Measurements from ENCODE around the gene MKRN2OS. TPM values are rescaled to one million over a fixed set of nuclear protein-coding genes. Genes with fewer than 3 reads are reported as not detected.

Gene MKRN2OS
- total RNA-seq, 6 donors from 2014 or later: 0.47 to 1.8 (median 1.00) TPM; not detected in 2

- DNase-seq: no peak
- Histone ChIP-seq H3K9me3 (no peaks in the 10 kb centered on the region), H3K36me3 (no peaks in the 10 kb centered on the region), H3K4me3 (no peak overlapping the region), H3K4me1 (peaks cover 16 to 39% (median 34%) of the 10 kb centered on the region in 4 donors), H3K27ac (no peak overlapping the region), H3K27me3 (no peaks in the 10 kb centered on the region)
- 80 to 87% methylated on average over 2 of the region's 2 CpGs for WGBS, 2 donors
- ATAC-seq (ENCODE audit: low FRiP score in 2 of 2): no peak
- no peak for TF ChIP-seq POLR2A (IDR thresholded peaks at IDR 0.05)
- TF ChIP-seq POLR2AphosphoS5 (IDR thresholded peaks at IDR 0.05): no peak
- TF ChIP-seq EP300 (IDR thresholded peaks at IDR 0.05): no peak
- TF ChIP-seq, protein P1, sequence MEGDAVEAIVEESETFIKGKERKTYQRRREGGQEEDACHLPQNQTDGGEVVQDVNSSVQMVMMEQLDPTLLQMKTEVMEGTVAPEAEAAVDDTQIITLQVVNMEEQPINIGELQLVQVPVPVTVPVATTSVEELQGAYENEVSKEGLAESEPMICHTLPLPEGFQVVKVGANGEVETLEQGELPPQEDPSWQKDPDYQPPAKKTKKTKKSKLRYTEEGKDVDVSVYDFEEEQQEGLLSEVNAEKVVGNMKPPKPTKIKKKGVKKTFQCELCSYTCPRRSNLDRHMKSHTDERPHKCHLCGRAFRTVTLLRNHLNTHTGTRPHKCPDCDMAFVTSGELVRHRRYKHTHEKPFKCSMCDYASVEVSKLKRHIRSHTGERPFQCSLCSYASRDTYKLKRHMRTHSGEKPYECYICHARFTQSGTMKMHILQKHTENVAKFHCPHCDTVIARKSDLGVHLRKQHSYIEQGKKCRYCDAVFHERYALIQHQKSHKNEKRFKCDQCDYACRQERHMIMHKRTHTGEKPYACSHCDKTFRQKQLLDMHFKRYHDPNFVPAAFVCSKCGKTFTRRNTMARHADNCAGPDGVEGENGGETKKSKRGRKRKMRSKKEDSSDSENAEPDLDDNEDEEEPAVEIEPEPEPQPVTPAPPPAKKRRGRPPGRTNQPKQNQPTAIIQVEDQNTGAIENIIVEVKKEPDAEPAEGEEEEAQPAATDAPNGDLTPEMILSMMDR (IDR thresholded peaks at IDR 0.05): no peak
Measured at GRCh38 chr3:12561397-12561796, 16.1 kb upstream of the MKRN2OS start.

DNA sequence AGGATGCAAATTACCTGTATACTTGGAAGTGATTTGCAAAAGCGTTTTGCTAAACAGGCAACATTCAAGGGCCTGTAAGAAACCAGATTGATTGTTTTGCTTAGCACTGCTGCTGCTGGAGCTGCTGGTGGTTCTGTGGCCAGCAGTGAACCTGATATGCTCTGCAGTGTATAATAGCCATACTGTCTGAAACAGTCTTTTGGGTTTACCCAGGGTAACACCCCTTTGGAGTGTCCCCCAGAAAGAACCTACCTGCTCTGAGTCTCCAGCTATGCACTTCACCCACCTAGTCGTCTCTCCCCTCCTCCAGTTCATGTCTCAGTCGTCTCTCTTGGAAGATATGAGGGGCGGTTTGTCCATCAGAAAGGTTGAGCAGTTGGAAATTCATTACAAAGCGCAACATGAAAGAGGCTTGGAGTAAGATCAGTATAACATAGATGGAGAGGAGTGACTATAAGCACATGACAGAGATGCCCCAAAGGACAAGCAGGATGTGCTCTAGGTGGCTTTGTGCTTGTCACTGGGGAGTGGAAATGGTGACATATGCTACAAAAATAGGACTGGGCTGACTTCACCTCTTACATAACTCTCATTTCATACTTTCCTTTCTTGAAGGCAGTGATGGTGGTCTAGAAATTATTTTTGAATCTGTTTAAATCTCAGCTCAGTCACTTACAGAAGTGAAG lies 15.3 kb upstream of the MKRN2OS start:
- 75 to 77% methylated on average over 4 to 5 of the region's 5 CpGs for WGBS, 2 donors
- H3K36me3 ChIP-seq: no peaks in the 10 kb centered on the region
- H3K9me3 ChIP-seq: no peaks in the 10 kb centered on the region

DNA sequence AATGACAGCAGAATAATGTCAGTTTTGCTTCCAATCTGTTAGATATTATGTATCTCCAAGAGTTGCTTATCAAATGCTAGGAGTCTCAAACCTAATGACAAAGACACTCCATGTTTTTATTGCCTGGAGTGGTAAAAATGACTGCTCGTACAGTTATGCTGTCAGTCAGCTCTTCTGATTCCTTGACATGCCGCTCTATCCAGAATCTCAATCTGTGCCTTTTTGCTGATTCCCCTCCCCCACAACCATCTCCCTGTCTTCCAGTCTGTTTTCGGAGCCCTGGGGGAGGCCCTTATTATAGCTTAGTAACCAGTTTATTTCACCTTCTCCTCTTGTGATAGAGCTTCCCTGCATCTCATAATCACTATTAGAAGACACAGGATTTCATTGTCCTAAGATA lies 14.2 kb upstream of the MKRN2OS start:
- DNase-seq (no peak), ATAC-seq (ENCODE audit: low FRiP score in 2 of 2) (no peak)
- Histone ChIP-seq H3K36me3 (no peaks in the 10 kb centered on the region), H3K9me3 (no peaks in the 10 kb centered on the region), H3K27ac (no peak overlapping the region), H3K4me3 (no peak overlapping the region), H3K27me3 (no peaks in the 10 kb centered on the region), H3K4me1 (peaks cover 23 to 49% (median 40%) of the 10 kb centered on the region in 4 donors)
- 85 to 93% methylated on average over 3 of the region's 3 CpGs for WGBS, 2 donors
- no peak for TF ChIP-seq EP300 (IDR thresholded peaks at IDR 0.05)

More for the DNA sequence above, 15.3 kb upstream of the MKRN2OS start:
- no peak for ATAC-seq (ENCODE audit: low FRiP score in 2 of 2)
- TF ChIP-seq, protein P1 (IDR thresholded peaks at IDR 0.05): no peak
- TF ChIP-seq POLR2A (IDR thresholded peaks at IDR 0.05) (no peak), POLR2AphosphoS5 (IDR thresholded peaks at IDR 0.05) (no peak), EP300 (IDR thresholded peaks at IDR 0.05) (no peak)
- H3K27me3 ChIP-seq: no peaks in the 10 kb centered on the region
- no peak for DNase-seq
- peaks cover 22 to 47% (median 39%) of the 10 kb centered on the region in 4 donors for H3K4me1 ChIP-seq
- H3K4me3 ChIP-seq: no peak overlapping the region
- H3K27ac ChIP-seq: no peak overlapping the region

DNA sequence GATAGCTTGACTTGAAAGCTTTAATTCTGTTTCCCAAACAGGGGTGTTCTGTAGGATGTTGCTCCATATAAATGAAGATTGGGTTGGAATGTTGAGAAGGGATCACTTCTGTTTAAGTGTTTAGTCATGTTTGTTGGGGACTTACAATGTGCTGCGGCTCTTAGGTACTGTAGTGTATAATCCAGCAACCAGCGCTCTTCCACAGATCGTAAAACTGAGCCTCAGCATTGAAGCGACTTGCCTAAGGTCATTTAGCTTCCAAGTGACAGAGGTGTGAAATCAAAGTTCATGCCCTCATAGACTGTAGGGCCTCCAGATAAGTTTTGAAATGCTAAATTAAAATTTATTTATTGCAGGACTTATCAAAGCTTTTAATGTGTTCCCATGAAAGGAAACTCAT lies 13.4 kb upstream of the MKRN2OS start:
- TF ChIP-seq POLR2A (IDR thresholded peaks at IDR 0.05) (no peak), EP300 (IDR thresholded peaks at IDR 0.05) (no peak), POLR2AphosphoS5 (IDR thresholded peaks at IDR 0.05) (no peak)
- TF ChIP-seq, protein P1 (IDR thresholded peaks at IDR 0.05): no peak
- WGBS, 2 donors: 70 to 77% methylated on average over 4 of the region's 4 CpGs
- DNase-seq: no peak
- no peaks in the 10 kb centered on the region for H3K9me3 ChIP-seq
- peak overlapping the region in 1 of 4 donors; percentile 77 for H3K4me3 ChIP-seq
- peak overlapping the region in 1 of 4 donors; percentile 6 for H3K27ac ChIP-seq
- no peak for ATAC-seq (ENCODE audit: low FRiP score in 2 of 2)
- H3K27me3 ChIP-seq: no peaks in the 10 kb centered on the region
- peaks cover 23 to 57% (median 44%) of the 10 kb centered on the region in 4 donors for H3K4me1 ChIP-seq
- H3K36me3 ChIP-seq: no peaks in the 10 kb centered on the region

DNA sequence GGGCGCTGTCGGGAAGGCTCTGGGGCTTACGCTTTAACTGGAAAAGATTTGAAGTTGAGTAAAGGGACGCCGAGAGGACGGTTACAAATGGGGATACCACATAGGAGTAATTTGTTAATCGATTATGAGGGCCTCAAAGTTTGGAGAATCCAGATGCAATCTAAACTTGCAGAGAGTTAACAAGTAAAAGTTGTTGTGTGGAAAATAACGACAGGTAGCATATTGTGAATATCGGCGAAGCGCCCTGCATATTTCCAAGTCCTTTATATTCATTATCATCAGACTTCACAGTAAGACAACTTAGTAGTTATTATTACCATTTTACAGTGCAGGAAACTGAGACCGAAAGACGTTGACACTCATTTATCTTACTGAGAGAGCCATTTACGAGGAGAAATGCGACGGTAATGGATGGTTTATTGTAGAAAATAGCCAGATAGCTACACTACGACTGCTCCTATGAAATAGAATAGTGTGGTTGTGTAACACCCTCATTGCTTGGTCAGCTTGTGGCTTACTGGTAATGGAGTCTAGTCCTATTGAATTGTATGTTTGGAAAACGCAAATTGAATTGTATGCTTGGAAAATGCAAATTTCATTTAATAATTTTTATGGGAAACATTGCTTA lies 12.3 kb upstream of the MKRN2OS start:
- H3K4me1 ChIP-seq: peaks cover 23 to 55% (median 46%) of the 10 kb centered on the region in 4 donors
- H3K9me3 ChIP-seq: no peaks in the 10 kb centered on the region
- WGBS, 2 donors: 1 to 3% methylated on average over 18 of the region's 18 CpGs
- ATAC-seq (ENCODE audit: low FRiP score in 2 of 2) (no peak), DNase-seq (no peak)
- H3K4me3 ChIP-seq: peak overlapping the region; percentile 42 to 95 (median 80)
- TF ChIP-seq EP300 (IDR thresholded peaks at IDR 0.05): no peak
- TF ChIP-seq, protein P1 (IDR thresholded peaks at IDR 0.05): no peak
- TF ChIP-seq POLR2AphosphoS5 (IDR thresholded peaks at IDR 0.05): no peak
- TF ChIP-seq POLR2A (IDR thresholded peaks at IDR 0.05): no peak
- no peaks in the 10 kb centered on the region for H3K27me3 ChIP-seq
- peak overlapping the region; percentile 94 to 96 (median 96) for H3K27ac ChIP-seq
- H3K36me3 ChIP-seq: no peaks in the 10 kb centered on the region

Measured in upper lobe of left lung (tissue), 6 donors.